ENCODE results near the gene PIAS3.
A peak's percentile ranks its signal among the peaks of the same experiment; 100 is the strongest.
"Not testable (repeated sequence)": the region's sequence is repeated elsewhere in the genome, so short reads cannot be mapped to it uniquely, and the experiment has no call there.

The PIAS3 gene

DNA sequence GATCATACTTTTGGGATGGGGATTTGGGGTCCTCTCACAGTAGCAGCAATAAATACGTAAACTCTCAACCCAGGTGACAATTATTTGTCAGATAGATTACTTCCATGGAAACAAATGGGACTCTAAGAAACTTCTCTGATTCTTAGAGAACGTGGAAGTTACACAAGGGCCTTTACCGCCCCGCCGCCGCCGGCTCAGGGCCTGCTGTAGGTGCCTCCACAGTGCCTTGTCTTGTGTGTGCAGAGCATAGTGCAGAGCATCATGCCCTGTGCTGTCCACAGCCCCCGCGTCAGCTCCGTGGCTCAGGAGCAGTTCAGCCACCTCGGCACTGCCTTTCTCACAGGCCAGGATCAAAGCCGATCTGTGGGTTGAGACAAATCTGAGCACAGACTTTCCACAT, 15.8 kb upstream of the PIAS3 start:
- no peak for DNase-seq (ENCODE audit: low read depth)

DNA sequence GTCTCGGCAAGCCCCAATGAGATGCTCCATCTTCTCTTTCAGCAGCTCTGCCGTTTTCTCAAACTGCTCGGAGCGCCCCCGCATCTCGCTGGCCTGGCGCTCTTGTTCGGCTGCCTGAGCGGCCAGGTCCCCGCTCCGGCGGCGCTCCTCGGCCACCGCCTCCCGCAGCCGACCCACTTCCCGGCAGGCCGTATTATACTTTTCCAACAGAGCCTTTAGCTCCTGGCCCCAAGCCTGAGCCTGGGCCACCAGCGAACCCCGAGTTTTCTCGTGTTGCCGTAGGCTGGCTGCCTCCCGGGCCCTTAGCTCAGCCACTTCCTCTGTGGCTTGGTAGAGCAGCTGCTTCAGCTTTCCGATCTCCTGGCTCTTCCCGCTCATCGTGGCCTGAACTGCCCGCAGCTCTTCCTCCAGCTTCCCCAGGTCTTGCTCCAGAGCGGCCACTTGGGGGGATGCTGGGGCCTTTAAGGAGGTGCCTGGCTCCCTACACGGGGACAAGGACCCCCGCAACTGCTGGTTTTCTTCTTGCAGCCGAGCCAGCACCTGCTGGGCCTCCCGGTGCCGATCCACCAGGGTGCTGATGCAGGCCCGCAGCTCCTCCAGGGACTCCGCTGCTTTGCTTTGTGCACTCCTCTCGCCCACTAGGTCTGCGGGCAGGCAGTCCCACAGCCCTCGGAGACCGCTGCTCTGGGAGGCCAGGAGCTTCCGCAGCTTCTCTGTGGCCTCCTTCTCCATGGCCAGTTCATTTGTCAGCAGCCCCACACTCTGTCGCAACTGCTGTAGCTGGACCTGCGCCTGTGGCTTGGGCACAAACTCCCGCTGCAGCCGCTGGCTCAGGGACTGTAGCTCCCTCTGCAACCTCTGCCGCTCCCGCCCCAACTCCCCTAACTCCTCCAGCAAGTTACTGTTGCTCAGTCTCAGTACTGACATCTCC, 13.4 kb upstream of the PIAS3 start:
- DNase-seq (ENCODE audit: low read depth), result no peak

DNA sequence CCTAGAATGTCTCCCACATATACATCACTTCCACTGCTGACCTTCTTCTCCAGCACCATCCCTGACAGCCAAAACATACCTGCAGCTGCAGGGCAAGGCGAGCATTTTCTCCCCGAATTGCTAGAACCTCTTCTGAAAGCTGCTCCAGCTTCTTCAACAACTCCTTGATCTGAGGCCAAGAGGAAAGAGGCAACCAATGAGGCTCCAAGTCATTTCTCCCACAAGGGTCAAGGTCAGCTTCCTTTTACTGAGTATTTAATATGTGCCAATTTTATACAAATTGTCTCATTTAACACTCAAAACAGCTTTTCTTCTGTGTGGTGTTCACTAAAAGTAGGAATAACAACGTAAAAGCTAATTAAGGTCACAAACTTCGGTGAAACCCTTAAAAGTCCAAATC, 9.4 kb upstream of the PIAS3 start:
- no peak for DNase-seq (ENCODE audit: low read depth)

DNA sequence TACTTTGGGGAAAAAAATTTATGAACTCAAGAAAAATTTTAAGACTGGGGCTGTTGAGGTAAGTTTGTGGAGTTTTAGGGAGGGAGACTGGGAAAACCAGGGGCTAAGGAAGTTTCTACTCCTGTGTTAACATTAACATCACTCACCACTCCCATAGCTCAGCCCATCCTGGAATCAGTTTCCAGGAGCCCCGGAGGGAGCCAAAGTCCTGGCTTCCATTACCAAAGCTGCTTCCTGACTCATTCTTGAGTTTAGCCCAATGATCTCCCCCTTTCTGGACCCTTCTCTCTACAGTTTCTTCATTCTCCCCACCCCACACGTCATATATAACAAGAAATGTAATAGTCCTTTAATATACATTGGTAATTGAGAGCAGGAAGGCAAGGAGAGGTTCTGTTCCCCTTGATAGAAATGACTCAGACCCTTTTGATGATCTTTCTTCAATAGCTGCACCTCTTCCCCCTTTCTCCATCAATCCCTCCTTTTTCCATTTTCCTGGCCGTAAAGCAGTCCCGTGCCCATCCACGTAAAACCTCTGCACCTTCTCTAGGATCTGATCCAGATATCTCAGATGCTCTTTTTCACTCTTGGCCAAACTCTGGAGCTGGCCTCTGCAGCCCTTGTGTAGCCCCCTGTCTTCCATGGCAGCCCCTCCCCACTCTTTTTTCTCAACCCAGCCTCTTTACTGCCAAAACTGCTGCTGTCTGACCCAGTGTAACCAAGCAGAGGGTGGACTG, 4.6 kb upstream of the PIAS3 start:
- DNase-seq (ENCODE audit: low read depth), result no peak

DNA sequence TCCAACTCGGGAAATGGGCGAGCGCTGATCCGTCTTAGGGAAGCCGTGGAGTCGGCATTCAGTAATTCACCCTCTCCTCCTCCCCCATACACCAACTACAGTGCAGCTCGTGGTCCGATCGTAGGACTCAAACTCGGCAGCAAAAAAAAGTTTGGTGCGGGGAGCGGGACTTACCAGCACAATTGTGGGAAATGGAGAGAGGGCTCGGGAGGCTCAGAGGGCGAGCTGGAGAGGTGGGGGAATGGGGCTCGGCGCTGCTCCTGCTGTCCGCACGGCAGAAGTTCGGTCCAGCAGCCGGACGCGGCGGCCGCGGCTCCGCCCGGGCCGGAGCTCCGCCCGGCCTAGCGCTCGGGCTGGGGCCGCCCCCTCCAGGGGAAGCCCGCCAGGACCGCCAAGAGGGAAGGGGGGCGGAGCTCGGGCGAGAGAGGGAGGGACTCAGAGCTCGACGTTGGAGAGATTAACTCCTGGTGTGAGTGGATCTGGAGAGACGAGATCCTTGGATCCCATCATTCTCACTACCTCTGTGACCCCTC, 676 bp upstream of the PIAS3 start:
- DNase-seq (ENCODE audit: low read depth), result no peak

DNA sequence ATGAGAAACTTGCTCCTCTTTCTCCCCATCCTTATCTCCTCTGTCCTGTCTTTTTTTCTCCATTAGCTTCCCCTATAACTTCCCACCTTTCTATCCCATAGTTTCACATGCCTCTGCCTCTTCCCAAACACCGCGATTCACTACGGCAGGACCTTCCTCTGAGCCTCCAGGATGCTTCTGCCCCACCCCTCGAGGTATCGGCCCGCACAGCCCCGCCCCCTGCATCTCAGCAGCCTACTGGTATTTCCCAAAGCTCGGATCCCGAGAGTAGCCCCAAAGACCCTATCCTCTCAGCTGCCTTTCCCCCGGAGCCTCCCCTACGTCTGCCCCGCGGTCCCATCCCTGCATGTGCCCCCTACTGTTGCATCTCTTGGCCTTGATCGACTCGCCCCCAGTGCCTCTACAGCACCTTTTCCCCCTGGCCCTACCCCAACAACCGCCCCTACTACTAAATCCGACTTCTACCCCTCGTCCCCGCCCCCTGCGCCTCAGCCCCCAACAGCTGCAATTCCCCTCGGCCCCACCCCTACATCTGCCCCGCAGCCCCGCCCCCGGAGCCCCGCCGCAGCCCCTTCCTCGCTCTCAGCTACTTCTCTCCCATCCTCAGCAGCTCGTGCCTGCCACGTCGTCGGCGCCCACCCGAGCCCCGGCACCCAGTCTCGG, 512 bp downstream of the PIAS3 start:
- no peak for DNase-seq (ENCODE audit: low read depth)

DNA sequence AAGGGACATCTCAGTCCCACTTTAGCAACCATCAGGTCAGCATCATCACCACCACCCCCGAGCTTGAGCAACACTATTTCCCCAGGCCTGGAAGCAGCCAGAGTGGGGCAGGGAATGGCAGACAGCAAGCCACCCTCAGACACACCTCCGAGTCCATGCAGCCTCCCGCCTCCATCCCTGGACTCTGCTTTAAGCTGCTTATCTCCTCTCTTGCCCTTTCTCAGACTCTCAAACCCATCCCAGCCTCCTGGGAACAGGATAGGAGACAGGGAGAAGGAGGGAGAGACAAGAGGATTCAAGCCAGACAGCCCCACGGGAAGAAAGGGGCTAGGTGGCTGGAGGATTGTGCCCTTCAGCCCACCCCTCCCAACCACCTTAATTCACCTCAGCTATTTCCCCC, 1.7 kb downstream of the PIAS3 start:
- DNase-seq (ENCODE audit: low read depth), result no peak

DNA sequence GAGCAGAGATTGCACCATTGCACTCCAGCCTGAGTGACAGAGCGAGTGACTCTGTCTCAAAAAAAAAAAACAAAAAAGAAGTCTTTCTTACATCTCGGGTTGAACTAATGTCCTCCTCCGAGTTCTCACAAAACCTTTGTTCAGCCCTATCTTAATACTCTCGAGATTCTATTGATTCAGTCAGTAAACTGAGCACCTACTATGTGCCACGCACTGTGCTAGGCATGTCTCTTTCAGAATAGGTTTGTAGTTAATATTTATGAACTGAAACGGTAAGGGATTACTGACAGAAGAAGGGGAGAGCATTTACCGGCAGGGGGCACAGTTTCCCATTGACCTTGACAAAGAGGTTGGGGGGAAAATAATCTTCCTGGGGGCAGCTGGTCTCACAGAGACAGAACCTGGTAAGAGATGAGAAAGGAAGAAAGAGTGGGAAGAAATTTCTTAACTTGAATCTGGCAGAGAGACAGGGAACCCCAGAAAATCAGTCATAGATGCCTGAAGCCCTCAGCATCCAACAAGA, 3.4 kb downstream of the PIAS3 start:
- DNase-seq (ENCODE audit: low read depth), result no peak

DNA sequence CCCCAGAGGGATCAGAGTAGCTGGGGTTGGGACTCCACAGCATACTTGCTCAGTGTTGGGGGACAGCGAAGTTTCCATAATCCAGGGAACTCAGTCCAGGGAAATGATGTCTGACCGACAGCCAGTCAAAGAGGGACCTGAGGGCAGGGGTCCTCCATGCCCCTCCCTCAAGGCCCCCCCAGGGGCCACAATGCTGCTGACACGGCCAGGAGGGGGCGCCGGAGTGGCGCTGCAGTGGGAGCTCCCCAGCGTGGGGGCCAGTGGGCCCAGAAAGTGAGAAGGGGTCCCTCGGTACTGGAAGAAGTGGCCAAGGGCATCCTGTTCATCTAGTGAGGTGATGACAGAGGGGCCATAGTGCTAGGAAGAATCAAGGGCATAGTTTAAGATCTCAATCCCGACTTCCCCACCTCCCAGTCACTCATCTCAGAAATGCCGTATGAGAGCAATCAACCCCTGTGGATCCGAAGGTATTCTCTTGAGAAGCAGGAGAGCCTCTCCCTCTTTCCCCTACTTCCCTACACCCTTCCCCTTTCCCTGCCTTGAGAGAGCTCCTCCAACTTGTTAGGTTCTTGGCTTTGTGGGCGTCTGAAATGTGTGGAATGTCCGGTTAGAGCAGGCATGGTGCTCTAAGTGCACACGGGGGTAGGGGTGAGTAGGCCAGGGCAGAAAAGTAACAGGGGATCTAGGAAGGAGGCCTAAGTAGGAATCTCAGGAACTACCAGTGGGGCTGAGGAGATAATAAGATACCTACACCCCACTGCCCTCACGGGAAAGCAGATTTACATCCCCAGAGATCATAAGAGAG, 9.3 kb downstream of the PIAS3 start:
- peak; percentile 74 for DNase-seq (ENCODE audit: low read depth)

DNA sequence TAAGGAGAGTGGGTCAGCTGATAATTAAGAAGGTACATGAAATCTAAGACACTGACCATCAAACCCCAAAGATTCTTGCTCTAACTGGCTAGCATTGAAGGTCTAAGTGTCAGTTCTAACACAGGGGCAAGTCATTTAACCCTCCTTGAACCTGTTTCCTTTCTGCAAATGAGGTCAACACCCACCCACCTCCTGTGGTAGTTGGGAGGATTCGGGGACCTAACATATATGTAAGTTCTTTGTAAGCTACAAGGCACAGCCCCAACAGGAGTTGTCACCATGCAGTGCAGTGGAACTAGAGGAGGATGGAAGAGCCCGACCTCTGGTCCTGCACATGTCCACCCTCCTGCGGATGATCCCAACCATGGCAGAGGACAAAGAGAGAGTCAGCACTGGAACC, 11.1 kb downstream of the PIAS3 start:
- no peak for DNase-seq (ENCODE audit: low read depth)

DNA sequence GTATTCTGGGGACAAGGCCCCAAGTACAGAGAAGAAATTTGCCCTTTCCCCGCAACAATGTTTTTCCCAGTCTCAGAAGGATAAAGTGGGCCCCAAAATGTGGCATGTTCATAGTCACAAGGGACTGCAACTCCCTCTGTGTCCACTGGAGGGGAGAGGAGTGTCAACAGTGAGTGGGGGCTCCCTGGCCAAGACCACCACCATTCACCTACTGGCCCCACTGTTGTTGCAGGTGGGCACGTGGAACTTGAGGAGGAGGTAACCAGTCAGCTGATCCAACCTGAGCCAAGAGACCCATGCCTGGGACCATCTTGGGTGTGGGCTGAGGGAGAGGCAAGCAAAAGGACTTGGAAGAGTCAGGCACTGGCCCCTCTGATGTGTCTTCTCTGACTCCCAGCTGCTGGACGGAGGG, 12.7 kb downstream of the PIAS3 start:
- DNase-seq (ENCODE audit: low read depth), result no peak

DNA sequence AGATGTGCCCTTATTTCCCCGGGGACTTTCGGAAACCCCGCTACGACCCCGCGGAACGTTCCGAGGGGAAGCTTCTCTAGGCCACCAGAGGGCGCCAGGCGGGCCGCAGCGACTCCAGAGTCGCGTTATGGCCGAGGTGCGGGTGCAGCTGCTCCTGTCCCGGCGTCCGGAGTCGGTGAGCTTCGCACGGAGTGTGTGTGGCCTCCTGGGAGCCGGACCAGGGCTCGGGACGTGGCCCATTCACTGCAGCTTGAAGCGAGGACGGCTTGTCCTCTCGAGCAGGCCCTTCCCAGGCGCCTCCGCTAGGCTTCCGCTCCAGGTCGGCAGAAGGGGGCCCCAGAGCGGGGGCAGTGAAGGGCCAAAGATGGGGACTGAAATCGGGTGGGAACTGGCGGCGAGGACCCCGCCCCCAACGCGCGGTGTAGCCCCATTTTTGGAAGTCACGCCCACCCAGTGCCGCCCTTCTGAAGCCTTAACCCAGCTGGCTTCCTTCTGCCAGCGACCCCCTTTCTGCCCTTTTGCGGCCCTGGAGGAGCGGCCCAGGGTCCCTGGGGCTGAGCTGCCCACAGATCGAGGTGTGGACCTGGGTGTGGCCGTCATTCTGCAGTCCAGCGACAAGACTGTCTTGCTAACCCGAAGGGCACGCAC, 13.2 kb downstream of the PIAS3 start, which contains the start of gene NUDT17:
Gene NUDT17 (plus strand): TSS at position 117 of the 648 bp plus-strand sequence. CDS start 11 bp downstream, at position 128.
- DNase-seq (ENCODE audit: low read depth), result no peak

DNA sequence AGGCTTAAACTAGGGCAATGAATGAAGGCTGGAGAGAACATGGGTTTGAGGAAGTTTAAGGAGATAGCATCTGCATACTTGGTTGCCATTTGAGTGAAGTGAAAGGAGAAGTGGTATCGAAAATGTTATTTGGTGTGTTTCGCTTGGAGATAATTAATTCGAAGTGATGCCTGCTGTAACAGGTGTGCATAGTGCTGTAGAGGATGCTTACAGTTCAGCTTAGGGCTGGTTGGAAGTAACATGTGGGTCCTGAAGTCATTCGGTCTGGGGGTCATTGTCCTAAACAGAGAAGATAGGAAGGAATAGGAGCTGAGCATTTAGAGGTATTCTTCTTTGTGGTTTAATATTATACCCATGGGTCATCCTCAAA, 13.8 kb downstream of the PIAS3 start:
- no peak for DNase-seq (ENCODE audit: low read depth)

DNA sequence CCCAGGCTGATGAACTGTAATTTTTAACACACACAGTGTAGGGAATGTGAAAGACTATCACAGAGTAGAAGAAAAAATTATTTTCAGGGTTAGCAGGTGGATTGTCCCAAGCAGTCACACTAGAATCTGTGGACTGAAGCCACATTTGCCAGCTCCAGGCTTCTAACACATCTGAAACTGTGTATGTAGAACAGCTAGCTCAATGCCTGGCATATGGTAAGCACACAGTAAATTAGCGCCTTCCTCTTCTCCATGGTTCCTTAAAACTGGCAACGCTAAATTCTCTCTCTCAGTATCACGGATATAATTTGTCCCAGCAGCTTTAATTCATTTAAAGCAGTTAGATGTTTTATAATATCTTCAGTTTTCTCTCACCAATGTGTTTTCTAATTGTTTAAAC, 15.8 kb downstream of the PIAS3 start:
- no peak for DNase-seq (ENCODE audit: low read depth)

DNA sequence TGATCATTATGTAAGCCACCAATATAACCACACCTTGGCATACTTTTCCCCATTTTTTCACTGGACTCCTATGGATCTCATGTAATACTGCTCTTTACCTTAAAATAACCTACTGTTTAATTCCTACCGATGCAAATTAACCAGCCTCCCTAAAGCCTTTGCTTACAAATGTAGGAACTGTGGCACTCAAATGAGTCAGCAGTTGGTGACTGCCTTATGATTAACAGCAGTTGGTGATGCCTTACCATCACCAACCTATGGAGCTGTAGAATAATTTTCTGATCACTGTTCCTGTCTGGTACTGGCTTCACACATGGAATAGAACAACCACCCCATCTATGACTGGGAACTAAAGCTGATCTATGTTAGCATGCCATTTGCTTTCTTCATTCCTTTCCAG, 21.2 kb downstream of the PIAS3 start:
- DNase-seq (ENCODE audit: low read depth), result no peak

DNA sequence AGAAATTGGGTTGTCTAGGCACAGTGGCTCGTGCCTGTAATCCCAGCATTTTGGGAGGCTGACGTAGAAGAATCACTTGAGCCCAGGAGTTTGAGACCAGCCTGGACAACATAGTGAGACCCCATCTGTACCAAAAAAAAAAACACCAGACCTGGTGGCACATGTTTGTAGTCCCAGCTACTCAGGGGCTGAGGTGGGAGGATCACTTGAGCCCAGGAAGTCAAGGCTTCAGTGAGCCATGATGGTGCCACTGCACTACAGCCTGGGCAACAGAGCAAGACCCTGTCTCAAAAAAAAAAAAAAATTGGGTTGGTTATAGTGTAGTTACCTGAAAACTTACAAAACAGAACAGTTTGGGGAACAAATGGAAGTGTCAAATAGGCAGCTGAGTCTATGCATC, 28.1 kb downstream of the PIAS3 start:
- DNase-seq (ENCODE audit: low read depth), result not testable (repeated sequence)

DNA sequence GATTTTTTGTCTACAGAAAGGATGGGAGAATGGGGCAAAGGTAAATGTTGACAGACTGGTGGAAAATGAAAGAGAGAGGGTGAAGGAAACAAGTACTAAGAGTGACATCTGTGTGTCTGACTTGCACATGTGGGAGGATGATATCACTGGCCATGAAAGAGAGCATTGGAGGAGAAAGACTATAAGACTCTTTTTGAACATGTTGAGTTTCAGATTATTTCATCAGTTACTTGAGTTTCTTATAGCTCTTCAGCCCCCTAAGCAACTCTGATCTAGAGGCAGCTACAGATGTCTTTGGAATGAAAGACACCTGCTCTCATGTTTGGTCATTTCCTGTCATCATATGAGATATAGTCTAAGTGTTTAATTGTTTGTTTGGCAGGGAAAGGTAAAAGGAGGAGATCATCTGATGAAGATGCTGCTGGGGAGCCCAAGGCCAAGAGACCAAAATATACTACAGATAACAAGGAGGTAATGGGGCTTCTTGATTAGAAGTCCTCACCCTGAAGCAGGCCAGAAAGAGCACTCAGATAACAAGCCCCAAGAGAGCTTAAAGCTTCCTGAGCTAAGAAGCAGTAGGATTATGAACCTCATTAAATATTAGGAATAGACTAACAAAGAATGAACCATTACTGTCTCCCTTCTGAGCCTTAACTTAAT, 30.4 kb downstream of the PIAS3 start:
- DNase-seq (ENCODE audit: low read depth), result no peak

DNA sequence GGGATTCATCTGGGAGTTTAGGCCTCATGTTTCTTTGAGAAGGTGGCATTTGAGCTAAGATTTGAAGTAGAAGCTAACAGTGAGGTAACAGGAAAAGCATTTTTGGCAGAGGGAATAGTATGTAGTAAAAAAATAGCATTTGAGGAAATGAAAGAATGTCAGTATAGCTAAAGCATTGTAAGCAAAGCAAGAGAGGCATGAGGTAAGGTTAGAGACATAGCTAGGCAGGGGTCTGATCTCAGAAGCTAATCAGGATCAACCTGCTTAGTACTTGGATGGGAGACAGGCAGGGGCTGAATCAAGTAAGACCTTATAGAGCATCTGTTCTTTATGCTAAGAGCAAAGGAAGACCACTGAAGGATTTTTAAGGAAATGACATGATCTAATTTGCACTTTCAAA, 30.9 kb downstream of the PIAS3 start:
- no peak for DNase-seq (ENCODE audit: low read depth)

DNA sequence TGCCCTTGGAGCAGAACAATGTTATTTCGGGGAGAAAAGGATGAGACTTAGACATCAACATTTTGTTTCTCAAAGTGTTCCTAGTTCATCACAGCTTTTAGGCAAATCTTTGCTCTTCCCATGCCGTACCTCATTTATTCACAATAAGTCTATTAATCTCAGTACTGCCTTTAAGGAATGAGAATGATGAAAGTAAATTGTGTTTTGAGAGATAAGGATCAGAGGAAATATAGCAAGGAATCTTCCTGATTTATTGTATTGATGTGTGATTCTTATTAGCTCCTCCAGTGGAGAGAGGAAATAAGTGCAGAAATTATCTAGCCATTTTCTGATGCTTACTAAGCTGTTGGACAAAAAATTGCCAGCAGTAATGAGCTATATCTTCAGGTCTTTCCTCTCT, 32.9 kb downstream of the PIAS3 start:
- DNase-seq (ENCODE audit: low read depth), result no peak

DNA sequence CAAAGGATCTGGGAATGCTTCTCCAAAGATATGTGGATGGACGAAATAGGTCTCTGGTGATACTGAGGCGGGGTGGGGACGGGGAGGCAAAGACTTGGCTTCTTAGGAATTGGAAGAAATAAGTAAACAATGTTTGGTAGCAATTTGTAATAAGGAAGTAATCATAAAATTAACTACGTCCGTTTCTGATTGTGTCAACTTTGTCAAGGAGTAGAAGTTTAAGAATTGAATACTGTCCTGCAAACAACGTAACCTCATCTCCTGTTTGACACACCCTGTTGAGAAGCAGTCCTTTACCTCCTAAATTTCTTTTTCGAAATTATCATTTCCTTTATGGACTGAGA, 34.4 kb downstream of the PIAS3 start:
- DNase-seq (ENCODE audit: low read depth), result no peak

All from non-pigmented ciliary epithelial cell (primary cell).